Measurements from ENCODE around the gene FERMT3.

FERMT3 gene

GRCh38 chr11:64198511-64198910 lies 8.0 kb upstream of the FERMT3 start:
- TF ChIP-seq SIN3A (IDR thresholded peaks at IDR 0.05; ENCODE audit: borderline replicate concordance, insufficient read depth, low read length) (no peak), TAF1 (IDR thresholded peaks at IDR 0.05; ENCODE audit: borderline replicate concordance, insufficient read depth, low read length) (no peak), REST (IDR thresholded peaks at IDR 0.05; ENCODE audit: insufficient read depth in 1 of 2, low read depth in 2 of 2, low read length in 2 of 2) (no peak), POLR2AphosphoS5 (IDR thresholded peaks at IDR 0.05; ENCODE audit: low read depth, low read length) (no peak), FOXP2 (optimal IDR thresholded peaks at IDR 0.05; ENCODE audit: borderline replicate concordance, extremely low read depth, extremely low read length, insufficient read depth) (no peak)

- TF ChIP-seq REST (IDR thresholded peaks at IDR 0.05; ENCODE audit: insufficient read depth in 1 of 2, low read depth in 2 of 2, low read length in 2 of 2) (no peak), FOXP2 (optimal IDR thresholded peaks at IDR 0.05; ENCODE audit: borderline replicate concordance, extremely low read depth, extremely low read length, insufficient read depth) (no peak), TAF1 (IDR thresholded peaks at IDR 0.05; ENCODE audit: borderline replicate concordance, insufficient read depth, low read length) (no peak), SIN3A (IDR thresholded peaks at IDR 0.05; ENCODE audit: borderline replicate concordance, insufficient read depth, low read length) (no peak), POLR2AphosphoS5 (IDR thresholded peaks at IDR 0.05; ENCODE audit: low read depth, low read length) (no peak)
Observed at GRCh38 chr11:64201543-64201942, 5.0 kb upstream of the FERMT3 start.

- TF ChIP-seq TAF1 (IDR thresholded peaks at IDR 0.05; ENCODE audit: borderline replicate concordance, insufficient read depth, low read length) = no peak
- TF ChIP-seq POLR2AphosphoS5 (IDR thresholded peaks at IDR 0.05; ENCODE audit: low read depth, low read length) = no peak
- TF ChIP-seq REST (IDR thresholded peaks at IDR 0.05; ENCODE audit: insufficient read depth in 1 of 2, low read depth in 2 of 2, low read length in 2 of 2) = no peak
- TF ChIP-seq FOXP2 (optimal IDR thresholded peaks at IDR 0.05; ENCODE audit: borderline replicate concordance, extremely low read depth, extremely low read length, insufficient read depth) = no peak
- TF ChIP-seq SIN3A (IDR thresholded peaks at IDR 0.05; ENCODE audit: borderline replicate concordance, insufficient read depth, low read length) = no peak
Observed at GRCh38 chr11:64202992-64203391, 3.5 kb upstream of the FERMT3 start.

GRCh38 chr11:64203421-64204079 lies 3.0 kb upstream of the FERMT3 start:
- TF ChIP-seq POLR2AphosphoS5 (IDR thresholded peaks at IDR 0.05; ENCODE audit: low read depth, low read length) (no peak), REST (IDR thresholded peaks at IDR 0.05; ENCODE audit: insufficient read depth in 1 of 2, low read depth in 2 of 2, low read length in 2 of 2) (no peak)

- TF ChIP-seq SIN3A (IDR thresholded peaks at IDR 0.05; ENCODE audit: borderline replicate concordance, insufficient read depth, low read length) (no peak), TAF1 (IDR thresholded peaks at IDR 0.05; ENCODE audit: borderline replicate concordance, insufficient read depth, low read length) (no peak), FOXP2 (optimal IDR thresholded peaks at IDR 0.05; ENCODE audit: borderline replicate concordance, extremely low read depth, extremely low read length, insufficient read depth) (no peak), REST (IDR thresholded peaks at IDR 0.05; ENCODE audit: insufficient read depth in 1 of 2, low read depth in 2 of 2, low read length in 2 of 2) (no peak)
Observed at GRCh38 chr11:64204080-64204440, 2.5 kb upstream of the FERMT3 start.
